GM12865 (cell line): ENCODE data around the gene CHMP4B.

Experiments
- DNase-seq: peaks from one replicate; pipeline ENCODE4 v3.0.0; 2010; ENCODE audit warnings: low read depth
- H3K4me3 ChIP-seq: 2 replicates; pipeline ENCODE4 v1.5.1; 2011; ENCODE audit warnings: mild to moderate bottlenecking, low read depth, low read length, control low read depth
- CTCF ChIP-seq: IDR thresholded peaks from 2 replicates; pipeline ENCODE4 v1.5.1; 2011; ENCODE audit warnings: low read length, control low read depth, low read depth, inconsistent platforms; ENCODE audit not compliant: insufficient read depth; ENCODE audit errors: missing control alignments

Gene CHMP4B

GRCh38 chr20:33850159-33850558 is 39.0 kb downstream of the CHMP4B start:
- no peak for TF ChIP-seq CTCF
- no peak overlapping the region for H3K4me3 ChIP-seq
- no peak for DNase-seq

- DNase-seq = no peak
- H3K4me3 ChIP-seq = no peak overlapping the region
- no peak for TF ChIP-seq CTCF
These were observed 40.8 kb downstream of the CHMP4B start for GRCh38 chr20:33851842-33852466.

- H3K4me3 ChIP-seq = no peak overlapping the region
- TF ChIP-seq CTCF = no peak
- DNase-seq = no peak
These were observed 41.7 kb downstream of the CHMP4B start for GRCh38 chr20:33852626-33853506.

- no peak overlapping the region for H3K4me3 ChIP-seq
- no peak for TF ChIP-seq CTCF
- no peak for DNase-seq
These were observed 42.3 kb downstream of the CHMP4B start for GRCh38 chr20:33853507-33853813.

GRCh38 chr20:33857722-33858563 is 46.8 kb downstream of the CHMP4B start:
- no peak for DNase-seq
- H3K4me3 ChIP-seq = no peak overlapping the region
- TF ChIP-seq CTCF = no peak

GRCh38 chr20:33858666-33859065 is 47.5 kb downstream of the CHMP4B start:
- no peak for TF ChIP-seq CTCF
- H3K4me3 ChIP-seq = no peak overlapping the region
- no peak for DNase-seq
